ENCODE data around the gene ADGRF1.

DNA sequence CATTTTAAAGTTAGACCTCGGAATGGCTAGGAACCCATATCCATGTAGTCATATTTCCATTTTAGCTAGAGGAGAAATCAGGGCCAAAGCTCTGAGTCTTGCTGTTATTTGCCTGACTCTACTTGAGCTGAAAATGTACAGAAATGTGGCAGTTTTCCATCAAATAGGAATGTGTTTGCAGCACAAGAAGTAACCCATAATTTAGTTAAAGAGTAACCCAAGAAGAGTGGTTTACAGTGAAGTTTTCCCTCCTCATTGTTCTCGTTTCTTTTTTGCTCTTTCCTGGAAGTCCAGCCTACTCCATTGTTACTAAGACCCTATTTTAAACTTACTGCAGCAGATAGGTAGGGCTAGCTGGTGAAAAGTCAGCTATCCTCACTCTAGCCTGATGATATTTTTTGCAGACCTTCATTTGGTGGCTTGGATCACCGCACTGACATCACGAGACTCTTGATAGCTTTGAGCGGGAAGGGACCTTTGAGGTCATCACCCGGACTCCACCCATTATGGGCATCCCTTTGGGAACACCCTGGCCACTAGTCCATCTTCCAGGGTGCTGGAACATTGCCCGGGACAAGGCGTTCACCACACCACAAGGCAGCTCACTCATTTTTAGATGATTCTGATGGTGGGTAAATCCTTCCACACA is 92.4 kb downstream of the ADGRF1 start:
- TF ChIP-seq, protein P1, sequence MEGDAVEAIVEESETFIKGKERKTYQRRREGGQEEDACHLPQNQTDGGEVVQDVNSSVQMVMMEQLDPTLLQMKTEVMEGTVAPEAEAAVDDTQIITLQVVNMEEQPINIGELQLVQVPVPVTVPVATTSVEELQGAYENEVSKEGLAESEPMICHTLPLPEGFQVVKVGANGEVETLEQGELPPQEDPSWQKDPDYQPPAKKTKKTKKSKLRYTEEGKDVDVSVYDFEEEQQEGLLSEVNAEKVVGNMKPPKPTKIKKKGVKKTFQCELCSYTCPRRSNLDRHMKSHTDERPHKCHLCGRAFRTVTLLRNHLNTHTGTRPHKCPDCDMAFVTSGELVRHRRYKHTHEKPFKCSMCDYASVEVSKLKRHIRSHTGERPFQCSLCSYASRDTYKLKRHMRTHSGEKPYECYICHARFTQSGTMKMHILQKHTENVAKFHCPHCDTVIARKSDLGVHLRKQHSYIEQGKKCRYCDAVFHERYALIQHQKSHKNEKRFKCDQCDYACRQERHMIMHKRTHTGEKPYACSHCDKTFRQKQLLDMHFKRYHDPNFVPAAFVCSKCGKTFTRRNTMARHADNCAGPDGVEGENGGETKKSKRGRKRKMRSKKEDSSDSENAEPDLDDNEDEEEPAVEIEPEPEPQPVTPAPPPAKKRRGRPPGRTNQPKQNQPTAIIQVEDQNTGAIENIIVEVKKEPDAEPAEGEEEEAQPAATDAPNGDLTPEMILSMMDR (IDR thresholded peaks at IDR 0.05; ENCODE audit: insufficient read depth, low read length): no peak
- no peak for TF ChIP-seq POLR2AphosphoS5 (IDR thresholded peaks at IDR 0.05; ENCODE audit: low read depth)
- TF ChIP-seq, protein P2, sequence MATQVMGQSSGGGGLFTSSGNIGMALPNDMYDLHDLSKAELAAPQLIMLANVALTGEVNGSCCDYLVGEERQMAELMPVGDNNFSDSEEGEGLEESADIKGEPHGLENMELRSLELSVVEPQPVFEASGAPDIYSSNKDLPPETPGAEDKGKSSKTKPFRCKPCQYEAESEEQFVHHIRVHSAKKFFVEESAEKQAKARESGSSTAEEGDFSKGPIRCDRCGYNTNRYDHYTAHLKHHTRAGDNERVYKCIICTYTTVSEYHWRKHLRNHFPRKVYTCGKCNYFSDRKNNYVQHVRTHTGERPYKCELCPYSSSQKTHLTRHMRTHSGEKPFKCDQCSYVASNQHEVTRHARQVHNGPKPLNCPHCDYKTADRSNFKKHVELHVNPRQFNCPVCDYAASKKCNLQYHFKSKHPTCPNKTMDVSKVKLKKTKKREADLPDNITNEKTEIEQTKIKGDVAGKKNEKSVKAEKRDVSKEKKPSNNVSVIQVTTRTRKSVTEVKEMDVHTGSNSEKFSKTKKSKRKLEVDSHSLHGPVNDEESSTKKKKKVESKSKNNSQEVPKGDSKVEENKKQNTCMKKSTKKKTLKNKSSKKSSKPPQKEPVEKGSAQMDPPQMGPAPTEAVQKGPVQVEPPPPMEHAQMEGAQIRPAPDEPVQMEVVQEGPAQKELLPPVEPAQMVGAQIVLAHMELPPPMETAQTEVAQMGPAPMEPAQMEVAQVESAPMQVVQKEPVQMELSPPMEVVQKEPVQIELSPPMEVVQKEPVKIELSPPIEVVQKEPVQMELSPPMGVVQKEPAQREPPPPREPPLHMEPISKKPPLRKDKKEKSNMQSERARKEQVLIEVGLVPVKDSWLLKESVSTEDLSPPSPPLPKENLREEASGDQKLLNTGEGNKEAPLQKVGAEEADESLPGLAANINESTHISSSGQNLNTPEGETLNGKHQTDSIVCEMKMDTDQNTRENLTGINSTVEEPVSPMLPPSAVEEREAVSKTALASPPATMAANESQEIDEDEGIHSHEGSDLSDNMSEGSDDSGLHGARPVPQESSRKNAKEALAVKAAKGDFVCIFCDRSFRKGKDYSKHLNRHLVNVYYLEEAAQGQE (IDR thresholded peaks at IDR 0.05; ENCODE audit: insufficient replicate concordance, low read depth): no peak
- no peak for TF ChIP-seq GABPA (IDR thresholded peaks at IDR 0.05; ENCODE audit: low read depth)
- TF ChIP-seq SPI1 (IDR thresholded peaks at IDR 0.05; ENCODE audit: borderline replicate concordance, low read depth): no peak

Data from HL-60 (cell line).